Heart right ventricle (tissue), 16 donors: ENCODE data around the gene TMEM40. TPM values are rescaled to one million over a fixed set of nuclear protein-coding genes. Genes with fewer than 3 reads are reported as not detected.

ENCODE experiments used
- ATAC-seq, 8 donors: fragments of 200-7000 bp; cut with Tn5 transposase; one replicate each; pipeline ENCODE4 v1.9.1; 2020; ENCODE audit warnings: mild to moderate bottlenecking in 8 of 8, moderate library complexity in 8 of 8, moderate number of reproducible peaks in 1 of 8
- DNase-seq, 2 donors: peaks; one replicate each; pipeline ENCODE4 v3.0.0-alpha.2; 2020
- H3K27ac ChIP-seq, 10 donors: fragments of 200-600 bp; sonication (generic) in 2 of 10; one replicate each; pipeline versions ENCODE4 v1.5.0 to v1.8.0; 2020 to 2022; ENCODE audit warnings: mild to moderate bottlenecking in 3 of 10
- H3K27me3 ChIP-seq, 7 donors: fragments of 200-600 bp; one replicate each; pipeline ENCODE4 v1.8.0; 2021 to 2022; ENCODE audit warnings: mild to moderate bottlenecking in 2 of 7
- H3K36me3 ChIP-seq, 9 donors: fragments of 200-600 bp; sonication (generic) in 1 of 9; one replicate each; pipeline versions ENCODE4 v1.5.0 to v1.8.0; 2020 to 2022; ENCODE audit warnings: mild to moderate bottlenecking in 2 of 9
- H3K4me1 ChIP-seq, 9 donors: fragments of 200-600 bp; sonication (generic) in 1 of 9; one replicate each; pipeline versions ENCODE4 v1.5.0 to v1.8.0; 2020 to 2022; ENCODE audit warnings: mild to moderate bottlenecking in 4 of 9
- H3K4me3 ChIP-seq, 10 donors: fragments of 200-600 bp; sonication (generic) in 2 of 10; one replicate each; pipeline versions ENCODE4 v1.5.0 to v1.8.0; 2020 to 2022; ENCODE audit warnings: mild to moderate bottlenecking in 7 of 10, moderate library complexity in 2 of 10
- H3K9me3 ChIP-seq, 11 donors: fragments of 200-600 bp in 10 of 11; sonication (generic) in 2 of 11; one replicate each; pipeline versions ENCODE4 v1.5.0 to v1.8.0; 2013 to 2022; ENCODE audit warnings: mild to moderate bottlenecking in 2 of 11, control low read depth in 1 of 11, moderate library complexity in 1 of 11
- CTCF ChIP-seq, 9 donors: fragments of 200-600 bp; sonication (generic) in 2 of 9; IDR thresholded peaks; one replicate each; pipeline versions ENCODE4 v1.5.0 to v1.8.0; 2021 to 2022; ENCODE audit warnings: antibody characterized with exemption in 9 of 9, mild to moderate bottlenecking in 5 of 9, moderate library complexity in 1 of 9
- WGBS, 2 donors: extraction: QIAGEN DNeasy Blood & Tissue Kit; methylation state at CpG; one replicate each; pipeline ENCODE4 v1.1.7; 2013; ENCODE audit warnings: inconsistent platforms in 1 of 2; 5-methylcytosine and 5-hydroxymethylcytosine counted together
- intact Hi-C, 10 donors: fragments of 100-400 bp; cut with DNase I; formaldehyde crosslinking; loops; one replicate each; pipeline versions ENCODE4 v1.11.1 to v1.14.2; 2022
- polyA plus RNA-seq, 2 donors: library from polyadenylated mRNA; stranded (reverse); fragments of 200-250 nt; gene quantifications; one replicate each; pipeline ENCODE4 v1.2.3, GENCODE V29; 2013
- total RNA-seq, 10 donors: library from RNA; stranded (reverse); fragmentation: NEBNext Ultra II Directional in 3 of 10; extraction: Animal tissue kit (Norgen Biotek cat#: 25700) in 3 of 10; gene quantifications; one replicate each; pipeline versions ENCODE4 v1.2.1 to v1.2.4, GENCODE V29; 2021 to 2023
- donor health status: Arrhythmogenic right ventricular cardiomyopathy.
- donor health status: ischemic (EF 13 %, LVEDD 7.1; RV severe dilation, severe dysfunction).
- donor health status: healthy with polysubstance abuse.
- donor health status: DM: no; HTN: yes; CAD: no.
- donor health status: DM: no; HTN: no; CAD: no.
- donor health status: ischemic (EF 25% LVEDD 6.9; RV normal size, moderate dysfunction).
- donor health status: ischemic (EF 25% LVEDD 5.7; RV mildly dilated, moderate dysfunction).
- donor health status: healthy.
- donor health status: DM: yes; HTN: yes; CAD: no.
- donor health status: Ischemic cardiomyopathy.
- donor health status: ischemic (EF 35%, LVEDD 5.7; RV mildly dilated, moderate dysfunction).
- donor health status: nonischemic (EF 11% LVEDD 7.7; RV severe dilation, severe dysfunction).
- donor health status: DM: yes; HTN: yes; CAD: no.
- donor health status: PGD.
- donor health status: ischemic (EF 29% LVEDD 5.4; RV normal size, mild dysfunction).
- donor health status: nonischemic (EF 23%, LVEDD 6.1; RV moderate dilation, normal function).

TMEM40 gene
- total and polyA plus RNA-seq, 12 donors, result 0.68 to 10.1 (median 2.3) TPM

- H3K27me3 ChIP-seq, result no peaks in the 10 kb centered on the region
- H3K4me3 ChIP-seq, result no peak overlapping the region
- H3K36me3 ChIP-seq, result no peaks in the 10 kb centered on the region
- WGBS, 2 donors, result 36 to 40% methylated on average over 11 of the region's 11 CpGs
- H3K4me1 ChIP-seq, result peaks cover 0 to 14% (median 0%) of the 10 kb centered on the region in 9 donors
- no peak for TF ChIP-seq CTCF (IDR thresholded peaks at IDR 0.05)
- intact Hi-C loops, result no loop called here
- H3K9me3 ChIP-seq, result no peaks in the 10 kb centered on the region
- peak overlapping the region in 1 of 10 donors; percentile 6 for H3K27ac ChIP-seq
- DNase-seq, result no peak
- no peak for ATAC-seq
These were observed 15.5 kb downstream of the TMEM40 start for GRCh38 chr3:12743583-12743982.

GRCh38 chr3:12742330-12743107, 16.5 kb downstream of the TMEM40 start:
- Histone ChIP-seq H3K4me1 (peaks cover 0 to 14% (median 0%) of the 10 kb centered on the region in 9 donors), H3K36me3 (no peaks in the 10 kb centered on the region), H3K27ac (no peak overlapping the region), H3K27me3 (no peaks in the 10 kb centered on the region), H3K9me3 (no peaks in the 10 kb centered on the region), H3K4me3 (no peak overlapping the region)
- DNase-seq, result no peak
- 74 to 75% methylated on average over 5 of the region's 5 CpGs for WGBS, 2 donors
- TF ChIP-seq CTCF (IDR thresholded peaks at IDR 0.05), result no peak
- ATAC-seq, result no peak
- intact Hi-C loops, result no loop called here

GRCh38 chr3:12741209-12741608, 17.9 kb downstream of the TMEM40 start:
- no peak for TF ChIP-seq CTCF (IDR thresholded peaks at IDR 0.05)
- intact Hi-C loops, result no loop called here
- DNase-seq, result peak in 1 of 2 donors; percentile 25
- H3K4me3 ChIP-seq, result no peak overlapping the region
- WGBS, 2 donors, result 37 to 43% methylated on average over 2 of the region's 2 CpGs
- H3K27me3 ChIP-seq, result no peaks in the 10 kb centered on the region
- H3K9me3 ChIP-seq, result no peaks in the 10 kb centered on the region
- H3K4me1 ChIP-seq, result peaks cover 0 to 14% (median 0%) of the 10 kb centered on the region in 9 donors
- no peaks in the 10 kb centered on the region for H3K36me3 ChIP-seq
- peak; percentile 49 to 91 (median 78) for ATAC-seq
- peak overlapping the region in 8 of 10 donors; percentile 1 to 76 (median 42) for H3K27ac ChIP-seq

- Histone ChIP-seq H3K4me3 (no peak overlapping the region), H3K9me3 (no peaks in the 10 kb centered on the region), H3K4me1 (peaks cover 0 to 7% (median 0%) of the 10 kb centered on the region in 9 donors), H3K36me3 (no peaks in the 10 kb centered on the region), H3K27me3 (no peaks in the 10 kb centered on the region), H3K27ac (no peak overlapping the region)
- no peak for ATAC-seq
- WGBS, 2 donors, result 62 to 70% methylated on average over 6 of the region's 6 CpGs
- TF ChIP-seq CTCF (IDR thresholded peaks at IDR 0.05), result no peak
- DNase-seq, result no peak
- intact Hi-C loops, result no loop called here
These were observed 21.2 kb downstream of the TMEM40 start for GRCh38 chr3:12737833-12738232.
